Activated CD4-positive, alpha-beta T cell treated with anti-CD3 and anti-CD28 coated beads, Interleukin-2, amount 50 U/mL, for 4 hours (primary cell): Measurements from ENCODE around the gene DNAH8.

Source experiments
- DNase-seq, 2 experiments: peaks; one replicate each; pipeline ENCODE4 v3.0.0-alpha.2; 2020

DNAH8 gene

DNA sequence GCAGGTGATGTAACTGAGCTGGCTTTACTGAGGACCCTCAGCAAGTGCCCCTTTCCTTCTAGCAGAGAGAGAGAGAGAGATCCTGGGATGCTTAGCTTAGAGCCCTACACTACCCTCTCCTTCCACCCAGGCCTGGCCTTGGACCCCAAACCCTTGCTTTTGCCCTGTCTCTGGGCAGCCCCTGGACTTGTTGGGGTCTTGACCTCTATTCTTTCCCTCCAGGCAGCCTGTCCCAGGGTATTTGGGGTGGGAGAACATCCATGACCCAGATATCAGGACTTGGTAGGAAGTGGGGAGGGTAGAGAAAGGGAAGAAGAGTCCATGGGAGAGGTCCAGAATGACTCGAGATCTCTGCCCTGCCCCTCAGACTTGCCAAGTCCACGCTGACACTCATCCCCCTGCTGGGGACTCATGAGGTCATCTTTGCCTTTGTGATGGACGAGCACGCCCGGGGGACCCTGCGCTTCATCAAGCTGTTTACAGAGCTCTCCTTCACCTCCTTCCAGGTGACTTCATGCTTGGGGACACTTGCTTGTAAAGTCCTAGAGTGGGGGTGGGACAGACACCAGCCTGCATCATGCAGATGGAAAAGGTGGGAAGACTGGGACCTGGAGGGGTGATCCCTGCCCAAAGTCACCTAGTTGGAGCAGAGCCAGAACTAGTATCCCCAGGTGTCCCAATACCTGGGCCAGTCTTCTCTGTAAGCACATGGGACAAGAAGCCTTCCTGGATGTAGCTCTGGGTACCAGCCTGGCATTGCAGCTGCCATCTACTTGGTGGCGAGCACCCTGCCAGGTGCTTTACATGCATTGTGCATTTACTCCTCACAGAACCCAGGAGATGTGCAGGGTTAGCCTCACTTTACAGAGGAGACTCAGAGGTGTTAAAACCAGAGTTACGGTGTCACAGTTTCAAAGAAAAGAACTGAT lies 364.4 kb downstream of the DNAH8 start:
- no peak for DNase-seq
